ENCODE results near the gene ARL14. TPM values are rescaled to one million over a fixed set of nuclear protein-coding genes. Genes with fewer than 3 reads are reported as not detected.

Gene ARL14
- total RNA-seq (not detected), polyA plus RNA-seq (not detected)
- long read RNA-seq, donor 1: 0 reads
- long read RNA-seq, donor 2: 0 reads
- long read RNA-seq, donor 3: 0 reads

DNA sequence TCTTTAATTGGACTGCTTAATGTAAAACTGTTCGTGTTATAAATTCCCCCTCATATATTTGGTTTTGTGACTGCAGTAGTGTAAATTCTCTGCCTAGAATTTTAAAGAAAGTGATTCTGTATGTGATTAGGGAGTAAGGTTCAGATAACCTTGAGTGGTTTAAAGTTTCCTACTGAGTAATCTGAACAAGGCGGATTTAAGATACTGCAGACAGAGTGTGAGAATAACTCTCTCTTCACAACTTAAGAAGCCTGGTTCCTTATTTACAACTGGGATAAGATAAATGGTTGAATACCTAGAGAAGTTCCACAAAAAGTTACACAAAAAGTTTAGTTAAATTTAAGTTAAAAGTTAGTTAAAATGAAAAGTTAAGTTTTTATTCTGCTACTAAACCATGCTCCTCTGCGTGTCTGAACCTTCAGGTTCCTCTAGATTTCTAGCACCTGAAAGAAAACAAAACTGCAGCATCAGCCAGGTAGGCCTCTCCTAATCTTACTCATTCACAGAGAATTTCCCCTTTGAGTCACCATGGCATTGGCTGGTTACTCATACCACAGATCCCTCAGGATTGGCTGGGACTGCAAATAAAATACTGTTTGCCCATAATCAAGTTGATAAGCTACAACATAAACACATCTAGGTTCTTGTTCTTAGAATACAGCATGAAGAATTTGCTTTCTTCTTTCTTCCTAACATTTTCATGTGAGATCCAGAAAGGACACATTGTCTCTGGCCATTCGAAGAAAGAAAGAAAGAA, at the start of gene ARL14:
TSS of gene ARL14 (plus strand) at position 614 of the 757 bp plus-strand sequence. CDS start 187 bp downstream, outside the sequence.
- Histone ChIP-seq H3K27ac (no peak within 1 kb of the TSS), H3K9me3 (no peaks in the 10 kb centered on the region), H3K36me3 (no peaks in the 10 kb centered on the region), H3K4me1 (ENCODE audit: insufficient read depth) (no peaks in the 10 kb centered on the region), H3K4me3 (no peak within 1 kb of the TSS), H3K27me3 (no peaks in the 10 kb centered on the region)
- intact Hi-C loops (cut with DNase I): no loop called here
- TF ChIP-seq EP300 (IDR thresholded peaks at IDR 0.05): no peak
- no peak for TF ChIP-seq POLR2A (IDR thresholded peaks at IDR 0.05)
- TF ChIP-seq CTCF (IDR thresholded peaks at IDR 0.05): no peak
- no peak for DNase-seq
- 79 to 86% (median 82%) methylated on average over 4 of the region's 4 CpGs for WGBS, 3 donors

DNA sequence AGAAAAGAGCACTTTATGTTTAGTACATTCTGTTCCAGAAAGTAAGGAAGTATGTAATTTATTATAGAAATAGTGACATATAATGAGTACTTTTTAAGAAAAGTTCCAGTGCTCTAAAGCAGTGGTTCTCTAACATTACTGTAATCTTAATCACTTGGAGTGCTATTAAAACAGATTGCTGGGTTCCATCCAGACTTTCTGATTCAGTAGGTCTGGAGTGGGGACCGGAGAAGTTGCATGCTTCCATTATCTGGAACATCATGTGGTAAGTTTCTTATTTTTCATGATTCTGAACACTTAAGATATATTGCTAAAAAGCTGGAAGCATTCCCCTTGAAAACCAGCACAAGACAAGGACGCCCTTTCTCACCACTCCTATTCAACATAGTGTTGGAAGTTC, 47.5 kb upstream of the ARL14 start:
- intact Hi-C loops (cut with DNase I): no loop called here
- Histone ChIP-seq H3K4me1 (ENCODE audit: insufficient read depth) (no peaks in the 10 kb centered on the region), H3K4me3 (no peak overlapping the region), H3K27ac (no peak overlapping the region), H3K9me3 (no peaks in the 10 kb centered on the region), H3K27me3 (no peaks in the 10 kb centered on the region), H3K36me3 (no peaks in the 10 kb centered on the region)
- no peak for TF ChIP-seq CTCF (IDR thresholded peaks at IDR 0.05)
- DNase-seq: no peak
- WGBS, 3 donors: 72 to 76% (median 73%) methylated on average over 2 of the region's 2 CpGs

DNA sequence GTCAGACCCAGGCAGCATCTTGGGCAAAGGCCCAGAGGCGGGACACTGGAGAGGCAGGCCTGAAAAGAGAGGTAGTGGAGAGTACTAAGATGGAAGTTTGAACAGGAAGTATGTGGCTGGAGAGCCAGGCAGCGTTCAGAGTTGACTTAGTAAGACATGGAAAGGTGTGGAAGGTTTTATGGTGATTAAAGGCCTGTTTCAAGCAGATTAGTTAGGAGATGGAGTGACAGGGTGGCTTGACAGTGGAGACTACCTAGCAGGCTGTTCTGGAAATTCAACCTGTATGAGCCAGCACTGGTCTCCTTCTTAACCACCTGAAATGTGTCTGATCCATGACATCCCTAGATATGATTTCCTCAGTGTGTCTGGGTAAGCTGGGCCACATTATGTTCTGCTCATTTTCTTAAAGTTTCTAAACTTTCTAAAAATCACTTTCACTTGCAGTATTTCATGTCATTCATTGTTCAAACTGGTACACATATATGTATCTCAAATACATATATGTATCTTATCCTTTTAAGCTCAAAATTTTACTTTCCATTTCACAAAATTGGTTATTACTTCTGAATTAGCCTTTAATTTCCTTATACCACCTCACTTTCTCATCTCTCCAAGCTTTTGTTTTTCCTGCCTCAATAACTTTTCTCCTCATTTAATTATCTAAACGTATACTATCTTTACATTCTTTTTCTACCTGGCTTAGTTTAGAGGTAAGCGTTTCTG, 43.4 kb upstream of the ARL14 start:
- intact Hi-C loops (cut with DNase I): no loop called here
- WGBS, 3 donors: 64 to 66% (median 66%) methylated on average over 4 of the region's 4 CpGs
- no peak for DNase-seq

GRCh38 chr3:160635213-160635612, 41.7 kb upstream of the ARL14 start:
- Histone ChIP-seq H3K27ac (no peak overlapping the region), H3K36me3 (no peaks in the 10 kb centered on the region), H3K4me1 (ENCODE audit: insufficient read depth) (no peaks in the 10 kb centered on the region), H3K4me3 (no peak overlapping the region), H3K9me3 (no peaks in the 10 kb centered on the region), H3K27me3 (no peaks in the 10 kb centered on the region)
- intact Hi-C loops (cut with DNase I): no loop called here
- TF ChIP-seq CTCF (IDR thresholded peaks at IDR 0.05) (no peak), EP300 (IDR thresholded peaks at IDR 0.05) (no peak), POLR2A (IDR thresholded peaks at IDR 0.05) (no peak)
- DNase-seq: no peak

More for the DNA sequence above, 43.4 kb upstream of the ARL14 start:
- Histone ChIP-seq H3K9me3 (no peaks in the 10 kb centered on the region), H3K27me3 (no peaks in the 10 kb centered on the region), H3K4me1 (ENCODE audit: insufficient read depth) (no peaks in the 10 kb centered on the region), H3K27ac (no peak overlapping the region), H3K36me3 (no peaks in the 10 kb centered on the region), H3K4me3 (no peak overlapping the region)
- TF ChIP-seq EP300 (IDR thresholded peaks at IDR 0.05) (no peak), POLR2A (IDR thresholded peaks at IDR 0.05) (no peak), CTCF (IDR thresholded peaks at IDR 0.05) (no peak)

All from ovary (tissue), 10 donors.